Measurements from ENCODE around the gene HPS1. TPM values are rescaled to one million over a fixed set of nuclear protein-coding genes. Genes with fewer than 3 reads are reported as not detected.

The HPS1 gene
- total and polyA plus RNA-seq, 2 experiments from 2014 or later, result 21.4 to 51.2 TPM

DNA sequence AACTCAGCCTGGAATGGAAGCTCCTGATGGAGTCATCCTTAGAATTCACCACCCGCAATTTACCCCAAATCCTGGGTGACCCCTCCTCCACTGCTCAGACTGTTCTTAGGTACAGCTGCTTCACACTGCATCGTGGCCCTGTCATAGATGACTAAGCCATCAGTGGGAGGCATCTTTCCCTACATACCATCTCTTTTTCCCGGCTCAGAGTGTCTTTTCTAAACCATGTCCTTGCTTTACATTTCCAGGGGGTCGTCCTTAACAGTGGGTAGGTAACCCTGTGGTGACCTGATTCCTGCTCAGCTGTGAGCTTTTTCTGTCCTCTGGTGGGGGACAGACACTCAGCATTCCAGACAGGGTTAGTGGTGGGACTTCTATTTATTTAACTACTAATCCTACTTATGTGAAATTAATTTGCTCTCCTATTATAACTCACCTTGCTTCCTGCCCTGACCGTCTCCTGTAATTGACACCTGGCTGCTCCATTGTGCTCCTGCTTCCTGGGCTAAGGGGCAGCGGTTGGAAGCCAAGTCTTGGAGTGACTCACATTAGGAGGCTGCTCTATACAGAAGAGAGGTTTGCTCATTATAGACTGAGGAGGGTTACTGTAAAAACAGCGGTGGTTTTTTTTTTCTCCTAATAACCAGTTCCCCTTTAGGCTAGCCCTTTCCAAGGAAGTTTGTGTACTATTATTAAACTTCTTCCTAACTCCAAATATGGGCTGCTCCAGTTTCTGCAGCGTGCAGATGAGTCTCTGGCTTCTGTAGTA, 72.3 kb downstream of the HPS1 start (continued):
- TF ChIP-seq REST (IDR thresholded peaks at IDR 0.05; ENCODE audit: unreplicated experiment) (no peak), EZH2 (IDR thresholded peaks at IDR 0.05; ENCODE audit: low read depth, unreplicated experiment) (no peak), CREB1 (CRISPR knock-in tag; IDR thresholded peaks at IDR 0.05; ENCODE audit: low read depth) (no peak)

DNA sequence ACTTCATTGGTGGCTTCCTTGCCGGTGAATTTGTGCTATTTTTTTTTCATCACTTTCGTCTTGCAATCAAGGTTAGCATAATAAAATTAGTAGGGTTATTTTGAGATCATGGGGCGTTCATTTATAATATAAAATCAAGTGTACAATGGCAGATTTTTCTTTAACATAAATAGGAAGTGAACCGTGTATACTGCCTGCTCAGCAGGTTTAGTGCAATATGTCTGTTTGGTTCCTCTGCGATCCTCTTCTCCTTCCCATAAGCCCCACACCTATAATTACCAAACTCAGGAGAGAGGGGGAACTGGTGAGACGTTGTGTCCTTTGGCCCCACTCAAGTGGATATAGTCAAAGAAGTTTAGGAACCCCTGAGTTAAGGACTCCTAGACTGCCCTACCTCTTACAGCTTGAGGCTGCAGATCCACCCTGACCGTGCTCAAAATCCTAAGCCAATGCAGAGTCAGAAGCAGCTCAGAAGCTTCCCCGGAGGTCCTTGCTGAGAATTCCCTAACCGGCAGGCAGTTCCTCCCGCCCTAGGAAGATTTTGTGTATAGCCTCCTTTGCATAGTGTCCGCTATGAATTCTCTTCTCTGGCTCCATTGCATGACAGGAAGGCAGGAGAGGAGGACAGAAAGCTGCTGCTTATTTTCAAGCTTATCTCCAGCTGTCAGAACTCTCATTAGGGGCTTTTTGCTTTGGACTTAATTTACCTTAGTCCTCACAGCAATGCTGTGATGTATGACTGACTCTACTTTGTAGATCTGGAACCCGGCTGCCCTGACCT, 73.3 kb downstream of the HPS1 start:
- Histone ChIP-seq H2AFZ (no peak overlapping the region), H3K36me3 (ENCODE audit: insufficient read depth) (no peaks in the 10 kb centered on the region), H3K4me1 (ENCODE audit: insufficient read depth) (peaks cover 9% of the 10 kb centered on the region; the same call in 1 of the 2 replicates), H3K9me2 (ENCODE audit: insufficient read depth) (no peaks in the 10 kb centered on the region), H3K4me2 (no peak overlapping the region), H3K27ac (ENCODE audit: low read depth) (no peak overlapping the region), H3K4me3 (no peak overlapping the region), H3K27me3 (ENCODE audit: insufficient read depth) (no peaks in the 10 kb centered on the region), H3K79me2 (replicated peaks; ENCODE audit: insufficient read depth) (no peaks in the 10 kb centered on the region), H4K20me1 (replicated peaks; ENCODE audit: insufficient read depth) (no peaks in the 10 kb centered on the region), H3F3A (replicated peaks; ENCODE audit: low read depth) (no peaks in the 10 kb centered on the region)
- no peak for TF ChIP-seq ZNF462 (CRISPR knock-in tag; IDR thresholded peaks at IDR 0.05)
- TF ChIP-seq EZH2 (IDR thresholded peaks at IDR 0.05; ENCODE audit: low read depth, unreplicated experiment), result no peak
- no peak for TF ChIP-seq CREB1 (CRISPR knock-in tag; IDR thresholded peaks at IDR 0.05; ENCODE audit: low read depth)
- no peak for TF ChIP-seq STAT1 (IDR thresholded peaks at IDR 0.05; ENCODE audit: unreplicated experiment)
- H3K9me3 Mint-ChIP-seq, result peaks cover 9% of the 10 kb centered on the region; the same call in 2 of the 3 replicates
- peaks cover 2% of the 10 kb centered on the region for H3K27me3 Mint-ChIP-seq (ENCODE audit: insufficient read depth, low read depth, poor library complexity)
- peaks cover 24% of the 10 kb centered on the region for H3K4me1 Mint-ChIP-seq
- H3K4me3 Mint-ChIP-seq, result no peak overlapping the region
- no peaks in the 10 kb centered on the region; the same call in 2 of the 3 replicates for H3K36me3 Mint-ChIP-seq (ENCODE audit: low read depth)
- ATAC-seq, result no peak
- DNase-seq (ENCODE audit: low spot score), result no peak
- no peak overlapping the region for H3K27ac Mint-ChIP-seq
